ENCODE data around the gene POC1B. TPM values are rescaled to one million over a fixed set of nuclear protein-coding genes. Genes with fewer than 3 reads are reported as not detected.

POC1B gene
- polyA plus RNA-seq, 1 donor from 2014 or later: 10.0 TPM

GRCh38 chr12:89567691-89568239 is 41.9 kb upstream of the POC1B start:
- H3K9me3 ChIP-seq (ENCODE audit: low read length): no peaks in the 10 kb centered on the region
- no peaks in the 10 kb centered on the region for H3F3A ChIP-seq (ENCODE audit: insufficient read depth, low read length, poor library complexity, severe bottlenecking)
- no peaks in the 10 kb centered on the region for H3K27me3 ChIP-seq (ENCODE audit: insufficient read depth, low read depth, low read length)
- no peaks in the 10 kb centered on the region for H3K36me3 ChIP-seq (ENCODE audit: insufficient read depth, low read length)
- no peaks in the 10 kb centered on the region for H3K79me2 ChIP-seq (replicated peaks; ENCODE audit: insufficient read depth, low read length)
- no peak overlapping the region for H3K4me2 ChIP-seq (ENCODE audit: low read length)
- no peaks in the 10 kb centered on the region for H4K20me1 ChIP-seq (ENCODE audit: insufficient read depth)
- H3K9ac ChIP-seq (ENCODE audit: low read length): no peak overlapping the region
- H3K9me2 ChIP-seq (ENCODE audit: insufficient read depth, low read length): no peaks in the 10 kb centered on the region
- H3K27ac ChIP-seq (ENCODE audit: low read length): no peak overlapping the region
- TF ChIP-seq EZH2 (IDR thresholded peaks at IDR 0.05; ENCODE audit: borderline replicate concordance, insufficient read depth, low read length, poor library complexity, severe bottlenecking): no peak
- no peak for TF ChIP-seq RAD21 (conservative IDR thresholded peaks at IDR 0.05)
- TF ChIP-seq, protein P1, sequence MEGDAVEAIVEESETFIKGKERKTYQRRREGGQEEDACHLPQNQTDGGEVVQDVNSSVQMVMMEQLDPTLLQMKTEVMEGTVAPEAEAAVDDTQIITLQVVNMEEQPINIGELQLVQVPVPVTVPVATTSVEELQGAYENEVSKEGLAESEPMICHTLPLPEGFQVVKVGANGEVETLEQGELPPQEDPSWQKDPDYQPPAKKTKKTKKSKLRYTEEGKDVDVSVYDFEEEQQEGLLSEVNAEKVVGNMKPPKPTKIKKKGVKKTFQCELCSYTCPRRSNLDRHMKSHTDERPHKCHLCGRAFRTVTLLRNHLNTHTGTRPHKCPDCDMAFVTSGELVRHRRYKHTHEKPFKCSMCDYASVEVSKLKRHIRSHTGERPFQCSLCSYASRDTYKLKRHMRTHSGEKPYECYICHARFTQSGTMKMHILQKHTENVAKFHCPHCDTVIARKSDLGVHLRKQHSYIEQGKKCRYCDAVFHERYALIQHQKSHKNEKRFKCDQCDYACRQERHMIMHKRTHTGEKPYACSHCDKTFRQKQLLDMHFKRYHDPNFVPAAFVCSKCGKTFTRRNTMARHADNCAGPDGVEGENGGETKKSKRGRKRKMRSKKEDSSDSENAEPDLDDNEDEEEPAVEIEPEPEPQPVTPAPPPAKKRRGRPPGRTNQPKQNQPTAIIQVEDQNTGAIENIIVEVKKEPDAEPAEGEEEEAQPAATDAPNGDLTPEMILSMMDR (IDR thresholded peaks at IDR 0.05; ENCODE audit: poor library complexity, severe bottlenecking): no peak
- TF ChIP-seq, protein P2, sequence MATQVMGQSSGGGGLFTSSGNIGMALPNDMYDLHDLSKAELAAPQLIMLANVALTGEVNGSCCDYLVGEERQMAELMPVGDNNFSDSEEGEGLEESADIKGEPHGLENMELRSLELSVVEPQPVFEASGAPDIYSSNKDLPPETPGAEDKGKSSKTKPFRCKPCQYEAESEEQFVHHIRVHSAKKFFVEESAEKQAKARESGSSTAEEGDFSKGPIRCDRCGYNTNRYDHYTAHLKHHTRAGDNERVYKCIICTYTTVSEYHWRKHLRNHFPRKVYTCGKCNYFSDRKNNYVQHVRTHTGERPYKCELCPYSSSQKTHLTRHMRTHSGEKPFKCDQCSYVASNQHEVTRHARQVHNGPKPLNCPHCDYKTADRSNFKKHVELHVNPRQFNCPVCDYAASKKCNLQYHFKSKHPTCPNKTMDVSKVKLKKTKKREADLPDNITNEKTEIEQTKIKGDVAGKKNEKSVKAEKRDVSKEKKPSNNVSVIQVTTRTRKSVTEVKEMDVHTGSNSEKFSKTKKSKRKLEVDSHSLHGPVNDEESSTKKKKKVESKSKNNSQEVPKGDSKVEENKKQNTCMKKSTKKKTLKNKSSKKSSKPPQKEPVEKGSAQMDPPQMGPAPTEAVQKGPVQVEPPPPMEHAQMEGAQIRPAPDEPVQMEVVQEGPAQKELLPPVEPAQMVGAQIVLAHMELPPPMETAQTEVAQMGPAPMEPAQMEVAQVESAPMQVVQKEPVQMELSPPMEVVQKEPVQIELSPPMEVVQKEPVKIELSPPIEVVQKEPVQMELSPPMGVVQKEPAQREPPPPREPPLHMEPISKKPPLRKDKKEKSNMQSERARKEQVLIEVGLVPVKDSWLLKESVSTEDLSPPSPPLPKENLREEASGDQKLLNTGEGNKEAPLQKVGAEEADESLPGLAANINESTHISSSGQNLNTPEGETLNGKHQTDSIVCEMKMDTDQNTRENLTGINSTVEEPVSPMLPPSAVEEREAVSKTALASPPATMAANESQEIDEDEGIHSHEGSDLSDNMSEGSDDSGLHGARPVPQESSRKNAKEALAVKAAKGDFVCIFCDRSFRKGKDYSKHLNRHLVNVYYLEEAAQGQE (IDR thresholded peaks at IDR 0.05; ENCODE audit: borderline replicate concordance): no peak
- TF ChIP-seq EP300 (conservative IDR thresholded peaks at IDR 0.05; ENCODE audit: poor library complexity, severe bottlenecking): no peak
- TF ChIP-seq MXI1 (conservative IDR thresholded peaks at IDR 0.05; ENCODE audit: poor library complexity, severe bottlenecking): no peak
- TF ChIP-seq SMC3 (conservative IDR thresholded peaks at IDR 0.05; ENCODE audit: poor library complexity): no peak
- no peak for TF ChIP-seq TAF1 (IDR thresholded peaks at IDR 0.05; ENCODE audit: low read depth)
- no peak for TF ChIP-seq POLR2AphosphoS5 (IDR thresholded peaks at IDR 0.05)
- no peak overlapping the region for H2AFZ ChIP-seq (ENCODE audit: low read depth, low read length)
- H3K4me3 ChIP-seq (ENCODE audit: low read length): no peak overlapping the region

DNA sequence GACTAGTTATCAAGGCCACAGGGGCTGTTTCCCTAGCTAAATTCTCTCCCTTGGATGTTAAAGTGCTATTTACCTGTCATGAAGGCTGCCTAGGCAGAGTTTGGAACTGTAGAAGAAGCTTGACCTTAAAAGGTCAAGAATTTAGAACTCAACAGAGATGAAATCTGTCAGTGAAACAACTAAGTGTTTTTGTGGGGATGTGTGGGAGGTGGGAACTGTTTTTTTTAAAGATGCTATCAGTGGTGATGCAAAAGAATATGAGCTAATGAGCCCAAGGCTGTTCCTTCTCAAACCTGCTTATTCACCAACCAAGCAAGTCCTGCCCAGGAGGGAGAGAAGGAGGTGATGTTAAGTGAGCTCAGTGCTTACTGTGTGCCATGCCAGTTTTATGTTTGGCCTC is 40.8 kb upstream of the POC1B start:
- H3F3A ChIP-seq (ENCODE audit: insufficient read depth, low read length, poor library complexity, severe bottlenecking): no peaks in the 10 kb centered on the region
- no peaks in the 10 kb centered on the region for H3K9me3 ChIP-seq (ENCODE audit: low read length)
- H2AFZ ChIP-seq (ENCODE audit: low read depth, low read length): no peak overlapping the region
- H4K20me1 ChIP-seq (ENCODE audit: insufficient read depth): no peaks in the 10 kb centered on the region
- H3K4me3 ChIP-seq (ENCODE audit: low read length): no peak overlapping the region
- no peaks in the 10 kb centered on the region for H3K36me3 ChIP-seq (ENCODE audit: insufficient read depth, low read length)
- no peaks in the 10 kb centered on the region for H3K79me2 ChIP-seq (replicated peaks; ENCODE audit: insufficient read depth, low read length)
- TF ChIP-seq SMC3 (conservative IDR thresholded peaks at IDR 0.05; ENCODE audit: poor library complexity): no peak
- TF ChIP-seq EZH2 (IDR thresholded peaks at IDR 0.05; ENCODE audit: borderline replicate concordance, insufficient read depth, low read length, poor library complexity, severe bottlenecking): no peak
- no peak for TF ChIP-seq EP300 (conservative IDR thresholded peaks at IDR 0.05; ENCODE audit: poor library complexity, severe bottlenecking)
- TF ChIP-seq TAF1 (IDR thresholded peaks at IDR 0.05; ENCODE audit: low read depth): no peak
- no peak for TF ChIP-seq POLR2AphosphoS5 (IDR thresholded peaks at IDR 0.05)
- no peak overlapping the region for H3K27ac ChIP-seq (ENCODE audit: low read length)
- H3K27me3 ChIP-seq (ENCODE audit: insufficient read depth, low read depth, low read length): no peaks in the 10 kb centered on the region
- H3K9ac ChIP-seq (ENCODE audit: low read length): no peak overlapping the region
- H3K9me2 ChIP-seq (ENCODE audit: insufficient read depth, low read length): no peaks in the 10 kb centered on the region
- H3K4me2 ChIP-seq (ENCODE audit: low read length): no peak overlapping the region

All from neural cell (in vitro differentiated cells).